GM12801 (cell line): ENCODE data around the gene GPR26.

Source experiments
- CTCF ChIP-seq: IDR thresholded peaks from one replicate; pipeline ENCODE4 v1.5.1; 2011; ENCODE audit warnings: control low read depth; ENCODE audit not compliant: insufficient read length; ENCODE audit errors: extremely low read depth

GPR26 gene

GRCh38 chr10:123624086-123624485 is 42.1 kb upstream of the GPR26 start:
- TF ChIP-seq CTCF = no peak

DNA sequence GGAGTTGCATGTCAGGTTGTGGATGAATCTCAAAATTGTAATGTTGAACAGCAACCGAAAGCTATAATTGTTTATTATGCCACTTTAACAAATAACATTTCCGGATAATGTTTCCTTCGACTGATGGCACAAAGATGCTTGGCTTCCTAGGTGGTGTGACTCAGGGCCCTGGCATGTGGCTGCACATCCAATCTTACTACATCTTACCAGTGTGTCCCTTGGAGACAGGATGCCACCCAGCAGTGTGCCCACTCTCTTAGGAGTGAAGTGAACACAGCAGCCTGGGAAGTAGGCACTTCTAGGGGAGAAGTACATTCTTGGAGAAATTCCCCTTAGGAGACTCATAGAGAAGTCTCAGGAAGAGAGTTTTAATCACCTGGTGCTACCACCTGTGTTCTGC is 33.0 kb upstream of the GPR26 start:
- no peak for TF ChIP-seq CTCF

DNA sequence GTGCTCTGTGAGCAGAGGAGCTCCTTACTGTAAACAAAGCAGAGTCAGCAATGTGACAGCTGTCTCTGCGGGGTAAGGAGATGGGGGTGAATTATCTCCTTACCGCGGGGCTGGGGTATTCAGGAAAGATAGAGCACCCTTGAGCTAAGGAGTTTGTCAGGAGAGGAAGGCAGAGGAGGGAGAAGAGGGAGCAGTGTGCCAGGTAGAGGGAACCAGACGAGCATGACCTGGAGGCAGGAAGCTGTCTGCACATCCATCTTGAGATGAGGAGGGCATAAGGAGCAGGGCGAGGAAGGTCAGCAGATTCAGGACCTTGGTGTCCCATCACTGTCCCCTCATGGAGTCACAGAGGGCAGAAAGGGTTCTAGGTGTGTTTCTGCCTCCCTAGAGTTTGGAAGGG is 32.5 kb upstream of the GPR26 start:
- no peak for TF ChIP-seq CTCF

GRCh38 chr10:123634221-123634620 is 31.9 kb upstream of the GPR26 start:
- no peak for TF ChIP-seq CTCF

GRCh38 chr10:123635131-123635530 is 31.0 kb upstream of the GPR26 start:
- no peak for TF ChIP-seq CTCF

GRCh38 chr10:123635745-123636144 is 30.4 kb upstream of the GPR26 start:
- TF ChIP-seq CTCF = no peak

GRCh38 chr10:123636598-123637325 is 29.4 kb upstream of the GPR26 start:
- no peak for TF ChIP-seq CTCF
